Loucy (cell line): ENCODE data around the gene GPR63.

Source experiments
- CTCF ChIP-seq: fragments of 200-600 bp; sonication (generic); conservative IDR thresholded peaks from 2 replicates; pipeline ENCODE4 v1.5.1; 2014; ENCODE audit warnings: mild to moderate bottlenecking, antibody characterized with exemption, low read length
- EZH2phosphoT487 ChIP-seq: fragments of 200-600 bp; IDR thresholded peaks from 2 replicates; pipeline ENCODE4 v1.6.1; 2018; ENCODE audit warnings: antibody characterized with exemption, mild to moderate bottlenecking, moderate library complexity, borderline replicate concordance

- TF ChIP-seq CTCF (no peak), EZH2phosphoT487 (no peak)
Observed at GRCh38 chr6:96795481-96795880, 41.8 kb downstream of the GPR63 start.
